CD14-positive monocyte (primary cell): ENCODE results near the gene ARHGEF33. TPM values are rescaled to one million over a fixed set of nuclear protein-coding genes. Genes with fewer than 3 reads are reported as not detected.

Source experiments
- DNase-seq, 3 donors: peaks; one replicate each; pipeline ENCODE4 v3.0.0-alpha.2; 2011 to 2022
- H2AFZ ChIP-seq: 2 replicates; pipeline ENCODE4 v1.6.0; 2012; ENCODE audit warnings: mild to moderate bottlenecking, low read depth, low read length, inconsistent platforms; ENCODE audit not compliant: insufficient read depth, poor library complexity, severe bottlenecking
- H3K27ac ChIP-seq, 2 donors: 1 replicate in 1 of 2; 2 replicates in 1 of 2; pipeline ENCODE4 v1.5.1; 2012 to 2013; ENCODE audit warnings: low read length in 2 of 2, control low read depth in 1 of 2, inconsistent platforms in 1 of 2, low read depth in 1 of 2, mild to moderate bottlenecking in 1 of 2
- H3K27me3 ChIP-seq, 2 donors: one replicate each; pipeline versions ENCODE4 v1.6.0 to v1.6.1; 2011 to 2013; ENCODE audit warnings: low read length in 2 of 2; ENCODE audit not compliant: control insufficient read depth in 2 of 2, insufficient read depth in 2 of 2
- H3K36me3 ChIP-seq, 2 donors: replicated peaks in 1 of 2; 1 replicate in 1 of 2; 2 replicates in 1 of 2; pipeline versions ENCODE4 v1.5.1 to v1.6.1; 2012 to 2013; ENCODE audit warnings: low read length in 2 of 2, control low read depth in 1 of 2, inconsistent platforms in 1 of 2, mild to moderate bottlenecking in 1 of 2; ENCODE audit not compliant: insufficient read depth in 2 of 2, control insufficient read depth in 1 of 2
- H3K4me1 ChIP-seq, 2 donors: 1 replicate in 1 of 2; 2 replicates in 1 of 2; pipeline versions ENCODE4 v1.5.1 to v1.6.1; 2012 to 2013; ENCODE audit warnings: low read length in 2 of 2, control low read depth in 1 of 2, inconsistent platforms in 1 of 2, mild to moderate bottlenecking in 1 of 2, moderate library complexity in 1 of 2; ENCODE audit not compliant: insufficient read depth in 2 of 2, control insufficient read depth in 1 of 2
- H3K4me2 ChIP-seq: replicated peaks from 2 replicates; pipeline ENCODE3; 2012; ENCODE audit warnings: low read length, moderate library complexity, mild to moderate bottlenecking; ENCODE audit not compliant: poor library complexity, severe bottlenecking; ENCODE audit errors: extremely low read depth
- H3K4me3 ChIP-seq, 3 experiments: fragments of 200-600 bp in 1 of 3; sonication (generic) in 1 of 3; replicated peaks in 1 of 3; 1 replicate in 2 of 3; 2 replicates in 1 of 3; pipeline ENCODE4 v1.5.1; 2011 to 2013; ENCODE audit warnings: low read length in 3 of 3, mild to moderate bottlenecking in 3 of 3, control low read depth in 2 of 3, low read depth in 2 of 3, inconsistent platforms in 1 of 3, moderate library complexity in 1 of 3
- H3K79me2 ChIP-seq: 2 replicates; pipeline ENCODE4 v1.6.0; 2012; ENCODE audit warnings: mild to moderate bottlenecking, control low read depth, inconsistent platforms, low read length, moderate library complexity; ENCODE audit not compliant: insufficient read depth
- H3K9ac ChIP-seq: 2 replicates; pipeline ENCODE4 v1.6.0; 2017; ENCODE audit warnings: low read length, mild to moderate bottlenecking; ENCODE audit not compliant: insufficient read depth, poor library complexity, severe bottlenecking
- H3K9me3 ChIP-seq, 2 donors: replicated peaks in 1 of 2; 1 replicate in 1 of 2; 2 replicates in 1 of 2; pipeline versions ENCODE4 v1.5.1 to v1.6.1; 2012 to 2013; ENCODE audit warnings: low read length in 2 of 2, control low read depth in 1 of 2; ENCODE audit not compliant: control insufficient read depth in 1 of 2, insufficient read depth in 1 of 2
- H4K20me1 ChIP-seq: 2 replicates; pipeline ENCODE4 v1.6.0; 2012; ENCODE audit warnings: mild to moderate bottlenecking, low read length, control low read depth, moderate library complexity; ENCODE audit not compliant: insufficient read depth
- H3K27ac Mint-ChIP-seq, 7 donors: one replicate each; pipeline ENCODE4 v1.8.0; 2020; ENCODE audit warnings: mild to moderate bottlenecking in 7 of 7, mixed read lengths in 7 of 7, moderate library complexity in 6 of 7, inconsistent platforms in 2 of 7
- H3K27me3 Mint-ChIP-seq, 3 donors: one replicate each; pipeline ENCODE4 v1.8.0; 2021 to 2022; ENCODE audit warnings: low read depth in 3 of 3, mild to moderate bottlenecking in 3 of 3, mixed read lengths in 3 of 3, moderate library complexity in 3 of 3, inconsistent platforms in 1 of 3
- H3K36me3 Mint-ChIP-seq, 2 donors: one replicate each; pipeline ENCODE4 v1.8.0; 2020; ENCODE audit warnings: mixed read lengths in 2 of 2, inconsistent platforms in 1 of 2, mild to moderate bottlenecking in 1 of 2
- H3K4me1 Mint-ChIP-seq: one replicate; pipeline ENCODE4 v1.8.0; 2020; ENCODE audit warnings: mild to moderate bottlenecking, mixed read lengths
- H3K4me3 Mint-ChIP-seq, 2 donors: one replicate each; pipeline ENCODE4 v1.8.0; 2020; ENCODE audit warnings: mild to moderate bottlenecking in 2 of 2, mixed read lengths in 2 of 2, moderate library complexity in 1 of 2
- H3K9me3 Mint-ChIP-seq, 7 donors: one replicate each; pipeline ENCODE4 v1.8.0; 2020 to 2022; ENCODE audit warnings: mixed read lengths in 7 of 7, mild to moderate bottlenecking in 6 of 7, moderate library complexity in 6 of 7, inconsistent platforms in 2 of 7
- whole genome bisulfite sequencing: methylation state at CpG from one replicate; pipeline ENCODE4 v1.1.5; 2013; ENCODE audit warnings: missing lambda C conversion rate; ENCODE audit not compliant: insufficient coverage; 5-methylcytosine and 5-hydroxymethylcytosine counted together
- intact Hi-C, 2 donors: fragments of 100-400 bp; cut with micrococcal nuclease; formaldehyde crosslinking; loops; one replicate each; pipeline versions ENCODE4 v1.15.0 to v1.15.1; 2023
- polyA plus RNA-seq, 3 donors: library from polyadenylated mRNA; depleted of rRNA in 1 of 3; unstranded in 2 of 3; stranded (reverse) in 1 of 3; fragments of 300-500 nt in 2 of 3; fragments of >200 nt in 1 of 3; fragmentation: Illumina TruSeq in 2 of 3; gene quantifications; 1 replicate in 2 of 3; 2 replicates in 1 of 3; pipeline ENCODE4 v1.2.3, GENCODE V29; 2012 to 2021
- TF ChIP-seq, protein P1 (sequence below): fragments of 200-600 bp; IDR thresholded peaks from one replicate; pipeline ENCODE4 v1.8.0; 2022; ENCODE audit warnings: antibody characterized with exemption, mild to moderate bottlenecking

The ARHGEF33 gene
- polyA plus RNA-seq, 3 donors = 0.33 TPM; not detected in 2

DNA sequence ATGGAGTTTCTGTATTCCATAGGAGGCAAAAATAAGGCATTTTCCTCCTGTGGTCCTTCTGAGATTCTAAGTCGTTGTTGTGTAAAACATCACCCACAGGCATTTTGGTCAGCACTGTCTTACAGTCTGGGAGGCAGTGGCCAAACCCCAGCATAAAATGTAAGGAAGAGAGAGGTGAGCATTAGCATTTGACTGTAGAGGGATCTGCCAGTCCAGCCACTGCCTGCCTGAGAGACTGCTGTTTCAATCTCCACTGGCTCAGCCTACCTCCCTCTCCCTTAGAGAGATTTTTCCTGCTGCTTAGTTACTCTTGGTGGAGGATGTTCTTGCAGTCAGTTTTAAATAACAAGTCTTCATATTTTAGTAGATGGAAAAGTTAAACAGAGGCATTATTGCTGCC is 77.0 kb downstream of the ARHGEF33 start:
- no peak overlapping the region for H3K4me3 Mint-ChIP-seq
- H3K4me1 ChIP-seq = no peaks in the 10 kb centered on the region
- no peaks in the 10 kb centered on the region for H3K9me3 Mint-ChIP-seq
- no peaks in the 10 kb centered on the region for H3K79me2 ChIP-seq
- H3K27ac Mint-ChIP-seq = no peak overlapping the region
- H3K4me1 Mint-ChIP-seq = peaks cover 3% of the 10 kb centered on the region
- no peaks in the 10 kb centered on the region for H4K20me1 ChIP-seq
- no peak for DNase-seq
- H3K4me2 ChIP-seq = no peak overlapping the region
- peaks cover 0 to 4% (median 0%) of the 10 kb centered on the region in 3 donors for H3K27me3 Mint-ChIP-seq
- H3K9ac ChIP-seq = no peak overlapping the region
- H2AFZ ChIP-seq = no peak overlapping the region
- H3K36me3 ChIP-seq = no peaks in the 10 kb centered on the region
- H3K27ac ChIP-seq = no peak overlapping the region
- H3K36me3 Mint-ChIP-seq = no peaks in the 10 kb centered on the region
- WGBS = no CpG with 5 or more reads among the region's 1 CpG
- no peaks in the 10 kb centered on the region for H3K9me3 ChIP-seq
- TF ChIP-seq, protein P1, sequence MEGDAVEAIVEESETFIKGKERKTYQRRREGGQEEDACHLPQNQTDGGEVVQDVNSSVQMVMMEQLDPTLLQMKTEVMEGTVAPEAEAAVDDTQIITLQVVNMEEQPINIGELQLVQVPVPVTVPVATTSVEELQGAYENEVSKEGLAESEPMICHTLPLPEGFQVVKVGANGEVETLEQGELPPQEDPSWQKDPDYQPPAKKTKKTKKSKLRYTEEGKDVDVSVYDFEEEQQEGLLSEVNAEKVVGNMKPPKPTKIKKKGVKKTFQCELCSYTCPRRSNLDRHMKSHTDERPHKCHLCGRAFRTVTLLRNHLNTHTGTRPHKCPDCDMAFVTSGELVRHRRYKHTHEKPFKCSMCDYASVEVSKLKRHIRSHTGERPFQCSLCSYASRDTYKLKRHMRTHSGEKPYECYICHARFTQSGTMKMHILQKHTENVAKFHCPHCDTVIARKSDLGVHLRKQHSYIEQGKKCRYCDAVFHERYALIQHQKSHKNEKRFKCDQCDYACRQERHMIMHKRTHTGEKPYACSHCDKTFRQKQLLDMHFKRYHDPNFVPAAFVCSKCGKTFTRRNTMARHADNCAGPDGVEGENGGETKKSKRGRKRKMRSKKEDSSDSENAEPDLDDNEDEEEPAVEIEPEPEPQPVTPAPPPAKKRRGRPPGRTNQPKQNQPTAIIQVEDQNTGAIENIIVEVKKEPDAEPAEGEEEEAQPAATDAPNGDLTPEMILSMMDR = no peak
- intact Hi-C loops = no loop called here
- H3K27me3 ChIP-seq = no peaks in the 10 kb centered on the region
- no peak overlapping the region for H3K4me3 ChIP-seq

DNA sequence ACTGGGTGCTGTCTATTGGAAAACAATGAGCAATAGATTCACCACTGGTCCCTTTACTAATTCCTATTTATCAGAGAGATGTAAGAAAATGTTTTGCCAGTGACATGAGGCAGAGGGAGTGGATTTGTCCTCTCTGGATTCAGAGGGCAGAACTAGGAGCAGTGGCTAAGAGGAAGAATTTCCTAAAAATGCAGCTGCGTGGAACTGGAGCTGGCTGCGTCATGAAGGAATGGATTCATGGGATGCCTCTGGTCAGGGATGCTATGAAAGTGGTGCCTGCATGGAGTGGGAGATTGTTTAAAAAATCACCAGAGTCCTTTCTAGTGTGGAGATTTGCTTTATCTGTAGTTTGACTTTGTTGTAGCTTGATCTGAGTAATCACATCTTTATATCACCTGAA is 78.3 kb downstream of the ARHGEF33 start:
- no peak overlapping the region for H3K4me3 ChIP-seq
- H3K9me3 ChIP-seq = no peaks in the 10 kb centered on the region
- no peak overlapping the region for H3K4me2 ChIP-seq
- H4K20me1 ChIP-seq = no peaks in the 10 kb centered on the region
- Mint-ChIP-seq H3K4me1 (peaks cover 2% of the 10 kb centered on the region), H3K9me3 (no peaks in the 10 kb centered on the region), H3K36me3 (no peaks in the 10 kb centered on the region), H3K27me3 (peaks cover 0 to 1% (median 0%) of the 10 kb centered on the region in 3 donors), H3K27ac (no peak overlapping the region), H3K4me3 (no peak overlapping the region)
- no peaks in the 10 kb centered on the region for H3K4me1 ChIP-seq
- no peaks in the 10 kb centered on the region for H3K79me2 ChIP-seq
- intact Hi-C loops = no loop called here
- no peaks in the 10 kb centered on the region for H3K36me3 ChIP-seq
- WGBS = 100% methylated on average over 2 of the region's 2 CpGs
- H3K27ac ChIP-seq = no peak overlapping the region
- H3K27me3 ChIP-seq = no peaks in the 10 kb centered on the region
- H3K9ac ChIP-seq = no peak overlapping the region
- TF ChIP-seq, protein P1 = no peak
- no peak for DNase-seq
- H2AFZ ChIP-seq = no peak overlapping the region
